SK-N-SH treated with all-trans-retinoic acid at 6 μM for 48 hours (cell line): Measurements from ENCODE around the gene NDOR1.

Experiments
- ARNTL ChIP-seq: fragments of 450-650 bp; formaldehyde crosslinking; IDR thresholded peaks from 2 replicates; pipeline ENCODE4 v1.5.0; 2020; ENCODE audit warnings: low read depth, mild to moderate bottlenecking, moderate library complexity, borderline replicate concordance
- CREB5 ChIP-seq: fragments of 250-450 bp; sonication (Bioruptor Pico); IDR thresholded peaks from 2 replicates; pipeline ENCODE4 v1.5.1; 2020; ENCODE audit warnings: low read depth, mild to moderate bottlenecking, moderate library complexity
- CSDC2 ChIP-seq: fragments of 250-450 bp; sonication (Bioruptor Pico); IDR thresholded peaks from 2 replicates; pipeline ENCODE4 v1.5.0; 2020; ENCODE audit warnings: mild to moderate bottlenecking, moderate library complexity
- PATZ1 ChIP-seq: fragments of 250-450 bp; sonication (Bioruptor Pico); IDR thresholded peaks from 2 replicates; pipeline ENCODE4 v1.8.0; 2020; ENCODE audit warnings: mild to moderate bottlenecking, moderate library complexity, borderline replicate concordance
- POU6F1 ChIP-seq: fragments of 250-450 bp; sonication (Bioruptor Pico); IDR thresholded peaks from 2 replicates; pipeline ENCODE4 v1.8.0; 2021; ENCODE audit warnings: low read depth, mild to moderate bottlenecking, moderate library complexity, borderline replicate concordance
- RARB ChIP-seq: fragments of 250-450 bp; sonication (Bioruptor Pico); IDR thresholded peaks from 2 replicates; pipeline ENCODE4 v1.8.0; 2021; ENCODE audit warnings: mild to moderate bottlenecking, moderate library complexity
- TOX ChIP-seq: fragments of 250-450 bp; sonication (Bioruptor Pico); IDR thresholded peaks from 2 replicates; pipeline ENCODE4 v1.8.0; 2021; ENCODE audit warnings: mild to moderate bottlenecking, moderate library complexity, borderline replicate concordance
- ZFP30 ChIP-seq: fragments of 450-650 bp; formaldehyde crosslinking; IDR thresholded peaks from 2 replicates; pipeline ENCODE4 v1.5.0; 2022; ENCODE audit warnings: mild to moderate bottlenecking, moderate library complexity

GRCh38 chr9:137215196-137215986 is 9.9 kb downstream of the NDOR1 start:
- TF ChIP-seq RARB (CRISPR knock-in tag) (no peak), ZFP30 (no peak), CREB5 (no peak), PATZ1 (CRISPR knock-in tag) (no peak), TOX (CRISPR knock-in tag) (no peak), POU6F1 (CRISPR knock-in tag) (no peak), ARNTL (CRISPR knock-in tag) (no peak), CSDC2 (CRISPR knock-in tag) (no peak)
